Testis (tissue), 2 donors: Measurements from ENCODE around the gene SPG7.

Experiments used
- POLR2A ChIP-seq: fragments of 450-650 bp; IDR thresholded peaks from one replicate; pipeline ENCODE4 v1.6.1; 2017; ENCODE audit warnings: antibody characterized with exemption, mild to moderate bottlenecking, moderate library complexity
- TF ChIP-seq, protein P1 (sequence below), 3 experiments: fragments of 450-650 bp in 2 of 3; fragments of 200-600 bp in 1 of 3; sonication (generic) in 1 of 3; IDR thresholded peaks; one replicate each; pipeline ENCODE4 v1.5.1; 2016 to 2019; ENCODE audit warnings: antibody characterized with exemption in 3 of 3, mild to moderate bottlenecking in 2 of 3, moderate library complexity in 1 of 3

DNA sequence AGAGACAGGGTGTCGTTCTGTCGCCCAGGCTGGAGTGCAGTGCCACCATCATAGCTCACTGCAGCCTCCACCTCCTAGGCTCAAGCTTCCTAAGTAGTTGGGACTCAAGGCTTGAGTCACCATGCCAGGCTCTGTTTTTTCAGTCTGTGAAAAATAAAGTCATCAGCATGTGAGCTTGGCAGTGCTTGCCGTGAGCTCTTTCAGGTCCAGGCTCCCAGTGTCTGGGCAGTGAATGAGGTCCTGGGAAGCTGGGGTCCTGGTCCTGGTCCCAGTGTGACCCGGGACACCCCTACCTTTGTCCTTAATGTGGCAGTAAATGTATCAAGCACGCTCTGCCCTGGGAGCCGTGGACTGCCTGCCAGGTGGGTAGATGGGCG is 29.3 kb downstream of the SPG7 start:
- TF ChIP-seq POLR2A: no peak
- TF ChIP-seq, protein P1, sequence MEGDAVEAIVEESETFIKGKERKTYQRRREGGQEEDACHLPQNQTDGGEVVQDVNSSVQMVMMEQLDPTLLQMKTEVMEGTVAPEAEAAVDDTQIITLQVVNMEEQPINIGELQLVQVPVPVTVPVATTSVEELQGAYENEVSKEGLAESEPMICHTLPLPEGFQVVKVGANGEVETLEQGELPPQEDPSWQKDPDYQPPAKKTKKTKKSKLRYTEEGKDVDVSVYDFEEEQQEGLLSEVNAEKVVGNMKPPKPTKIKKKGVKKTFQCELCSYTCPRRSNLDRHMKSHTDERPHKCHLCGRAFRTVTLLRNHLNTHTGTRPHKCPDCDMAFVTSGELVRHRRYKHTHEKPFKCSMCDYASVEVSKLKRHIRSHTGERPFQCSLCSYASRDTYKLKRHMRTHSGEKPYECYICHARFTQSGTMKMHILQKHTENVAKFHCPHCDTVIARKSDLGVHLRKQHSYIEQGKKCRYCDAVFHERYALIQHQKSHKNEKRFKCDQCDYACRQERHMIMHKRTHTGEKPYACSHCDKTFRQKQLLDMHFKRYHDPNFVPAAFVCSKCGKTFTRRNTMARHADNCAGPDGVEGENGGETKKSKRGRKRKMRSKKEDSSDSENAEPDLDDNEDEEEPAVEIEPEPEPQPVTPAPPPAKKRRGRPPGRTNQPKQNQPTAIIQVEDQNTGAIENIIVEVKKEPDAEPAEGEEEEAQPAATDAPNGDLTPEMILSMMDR (IDR thresholded peaks at IDR 0.05): no peak
